PFSK-1 (cell line): ENCODE data around the gene OSBPL3.

Experiments
- POLR2AphosphoS5 ChIP-seq: IDR thresholded peaks from 2 replicates; pipeline ENCODE4 v1.6.1; 2012; ENCODE audit warnings: low read depth, mild to moderate bottlenecking, control low read depth, low read length, moderate library complexity
- SIN3A ChIP-seq: IDR thresholded peaks from 2 replicates; pipeline ENCODE4 v1.6.1; 2012; ENCODE audit warnings: mild to moderate bottlenecking, low read length, moderate library complexity, borderline replicate concordance; ENCODE audit not compliant: insufficient read depth

- TF ChIP-seq POLR2AphosphoS5, result no peak
- no peak for TF ChIP-seq SIN3A
Observed at GRCh38 chr7:24905996-24906770, 73.8 kb downstream of the OSBPL3 start.
